Stomach (tissue), 4 donors: ENCODE measurements around the gene GRIK2.

ENCODE experiments used
- CTCF ChIP-seq, 7 experiments: fragments of 450-650 bp in 4 of 7; fragments of 200-600 bp in 3 of 7; sonication (generic) in 3 of 7; IDR thresholded peaks; one replicate each; pipeline ENCODE4 v1.5.1; 2016 to 2019; ENCODE audit warnings: antibody characterized with exemption in 7 of 7, control low read depth in 2 of 7, mild to moderate bottlenecking in 1 of 7
- POLR2A ChIP-seq, 4 donors: fragments of 450-650 bp; IDR thresholded peaks; one replicate each; pipeline ENCODE4 v1.6.1; 2016; ENCODE audit warnings: antibody characterized with exemption in 4 of 4, control low read depth in 2 of 4, mild to moderate bottlenecking in 1 of 4, moderate library complexity in 1 of 4
- POLR2AphosphoS5 ChIP-seq, 3 donors: sonication (generic); formaldehyde crosslinking; IDR thresholded peaks; one replicate each; pipeline ENCODE4 v1.6.1; 2016; ENCODE audit warnings: antibody characterized with exemption in 3 of 3

- no peak for TF ChIP-seq CTCF (IDR thresholded peaks at IDR 0.05)
- no peak for TF ChIP-seq POLR2A (IDR thresholded peaks at IDR 0.05)
- peak in 1 of 3 donors; percentile 25 for TF ChIP-seq POLR2AphosphoS5 (IDR thresholded peaks at IDR 0.05)
Observed at GRCh38 chr6:101666256-101666655, 272.7 kb downstream of the GRIK2 start.
